Astrocyte of the cerebellum (primary cell): ENCODE results near the gene HS3ST2.

ENCODE experiments used
- DNase-seq: peaks from one replicate; pipeline ENCODE4 v3.0.0-alpha.2; 2011; ENCODE audit warnings: low read depth
- H3K4me3 ChIP-seq: 2 replicates; pipeline ENCODE4 v1.5.1; 2011; ENCODE audit warnings: mild to moderate bottlenecking, low read depth, low read length, moderate library complexity
- CTCF ChIP-seq: IDR thresholded peaks from 2 replicates; pipeline ENCODE4 v1.5.1; 2012; ENCODE audit warnings: low read length, low read depth, moderate library complexity, mild to moderate bottlenecking; ENCODE audit errors: missing control alignments
- in situ Hi-C: cut with HindIII; loops from 2 replicates; pipeline ENCODE4 v1.10.0; 2017; ENCODE audit warnings: low sequenced_read_pairs

HS3ST2 gene

GRCh38 chr16:22813948-22814710 is at the start of gene HS3ST2:
Gene HS3ST2 (plus strand): TSS chr16:22814162. CDS start chr16:22814611, 449 bp downstream.
- TF ChIP-seq CTCF, result no peak
- no peak within 1 kb of the TSS for H3K4me3 ChIP-seq
- in situ Hi-C loops, result no loop called here
- DNase-seq, result no peak

GRCh38 chr16:22764662-22765327 is 49.2 kb upstream of the HS3ST2 start:
- TF ChIP-seq CTCF, result no peak
- no peak for DNase-seq
- in situ Hi-C loops, result no loop called here
- H3K4me3 ChIP-seq, result no peak overlapping the region

- in situ Hi-C loops, result no loop called here
- no peak for DNase-seq
- no peak for TF ChIP-seq CTCF
- H3K4me3 ChIP-seq, result no peak overlapping the region
Observed at GRCh38 chr16:22765479-22765878, 48.5 kb upstream of the HS3ST2 start.

- in situ Hi-C loops, result no loop called here
- TF ChIP-seq CTCF, result no peak
- no peak for DNase-seq
- H3K4me3 ChIP-seq, result no peak overlapping the region
Observed at GRCh38 chr16:22770866-22771265, 43.1 kb upstream of the HS3ST2 start.

GRCh38 chr16:22771551-22771950 is 42.4 kb upstream of the HS3ST2 start:
- TF ChIP-seq CTCF, result no peak
- in situ Hi-C loops, result no loop called here
- no peak overlapping the region for H3K4me3 ChIP-seq
- DNase-seq, result no peak

GRCh38 chr16:22775220-22775922 is 38.6 kb upstream of the HS3ST2 start:
- no peak for TF ChIP-seq CTCF
- no peak overlapping the region for H3K4me3 ChIP-seq
- in situ Hi-C loops, result no loop called here
- DNase-seq, result no peak
